Endothelial cell of umbilical vein (primary cell): ENCODE measurements around the gene MAGI3. TPM values are rescaled to one million over a fixed set of nuclear protein-coding genes. Genes with fewer than 3 reads are reported as not detected.

Experiments
- BruUV-seq: library from RNA; stranded (reverse); fragments of 400-500 nt; replicated peaks from 2 replicates; lab custom pipeline; 2021; lab: Mats Ljungman, UMichigan
- CTCF ChIA-PET: fragments of 300-600, 350-600 bp; sonication (Branson Sonifier 250); formaldehyde crosslinking; loops from one replicate; lab custom pipeline; 2021; ENCODE audit warnings: antibody characterized with exemption, inconsistent platforms; lab: Charles Lee
- POLR2A ChIA-PET: fragments of 300-600, 350-600 bp; sonication (Branson Sonifier 250); formaldehyde crosslinking; loops from one replicate; lab custom pipeline; 2021; ENCODE audit warnings: antibody characterized with exemption, inconsistent platforms; lab: Charles Lee
- DNase-seq: peaks from one replicate; pipeline ENCODE4 v3.0.0-alpha.2; 2011; ENCODE audit warnings: low read depth, low spot score
- FAIRE-seq: peaks from 2 replicates; lab custom pipeline; 2011; peaks lifted over from hg19 to GRCh38; lab: Jason Lieb, UNC
- H2AFZ ChIP-seq: 2 replicates; pipeline ENCODE4 v1.6.0; 2012; ENCODE audit warnings: low read depth, low read length, control low read depth, inconsistent platforms
- H3K27ac ChIP-seq: 2 replicates; pipeline ENCODE4 v1.5.1; 2011; ENCODE audit warnings: low read depth, mild to moderate bottlenecking, control low read depth, low read length, moderate library complexity; ENCODE audit not compliant: insufficient read depth
- H3K27me3 ChIP-seq, 2 experiments: 2 replicates each; pipeline versions ENCODE4 v1.6.0 to v1.6.1; 2011; ENCODE audit warnings: low read length in 2 of 2, mixed read lengths in 1 of 2; ENCODE audit not compliant: control insufficient read depth in 2 of 2, insufficient read depth in 2 of 2
- H3K36me3 ChIP-seq, 2 experiments: 2 replicates in 1 of 2; 3 replicates in 1 of 2; pipeline ENCODE4 v1.5.1; 2011; ENCODE audit warnings: low read length in 2 of 2, mild to moderate bottlenecking in 1 of 2, moderate library complexity in 1 of 2; ENCODE audit not compliant: control insufficient read depth in 2 of 2, insufficient read depth in 2 of 2; ENCODE audit errors: extremely low read depth in 1 of 2
- H3K4me1 ChIP-seq: 3 replicates; pipeline ENCODE4 v1.5.1; 2011; ENCODE audit warnings: mild to moderate bottlenecking, low read length; ENCODE audit not compliant: control insufficient read depth, insufficient read depth; ENCODE audit errors: extremely low read depth
- H3K4me2 ChIP-seq: 2 replicates; pipeline ENCODE4 v1.6.1; 2011; ENCODE audit warnings: low read length, control low read depth, mixed read lengths; ENCODE audit not compliant: insufficient read depth
- H3K4me3 ChIP-seq, 3 experiments: fragments of 200-600 bp in 1 of 3; sonication (generic), shearing (Covaris generic) in 1 of 3; replicated peaks in 1 of 3; 2 replicates each; pipeline ENCODE4 v1.5.1; 2011 to 2016; ENCODE audit warnings: control low read depth in 3 of 3, low read length in 3 of 3, mild to moderate bottlenecking in 2 of 3, inconsistent platforms in 1 of 3, low read depth in 1 of 3, moderate library complexity in 1 of 3; ENCODE audit not compliant: insufficient read depth in 1 of 3
- H3K79me2 ChIP-seq: 2 replicates; pipeline ENCODE4 v1.6.0; 2012; ENCODE audit warnings: low read length, inconsistent platforms; ENCODE audit not compliant: control insufficient read depth, insufficient read depth
- H3K9ac ChIP-seq: replicated peaks from 2 replicates; pipeline ENCODE3; 2011; ENCODE audit warnings: low read length, control low read depth; ENCODE audit not compliant: insufficient read depth; ENCODE audit errors: extremely low read depth
- H3K9me1 ChIP-seq: replicated peaks from 3 replicates; pipeline ENCODE4 v1.6.0; 2011; ENCODE audit warnings: mild to moderate bottlenecking, low read length; ENCODE audit not compliant: control insufficient read depth, insufficient read depth; ENCODE audit errors: extremely low read depth
- H3K9me3 ChIP-seq: replicated peaks from 2 replicates; pipeline ENCODE4 v1.5.1; 2012; ENCODE audit warnings: low read length, inconsistent platforms; ENCODE audit not compliant: control insufficient read depth, insufficient read depth
- H4K20me1 ChIP-seq: replicated peaks from 2 replicates; pipeline ENCODE3; 2011; ENCODE audit warnings: mild to moderate bottlenecking, low read length; ENCODE audit not compliant: control insufficient read depth, insufficient read depth; ENCODE audit errors: extremely low read depth
- EZH2 ChIP-seq: IDR thresholded peaks from 2 replicates; pipeline ENCODE4 v1.6.1; 2012; ENCODE audit warnings: borderline replicate concordance, low read depth, mild to moderate bottlenecking, moderate library complexity, low read length, inconsistent platforms; ENCODE audit not compliant: severe bottlenecking
- FOS ChIP-seq: IDR thresholded peaks from 2 replicates; pipeline ENCODE4 v1.6.1; 2011; ENCODE audit warnings: mild to moderate bottlenecking, low read length, moderate library complexity, borderline replicate concordance; ENCODE audit not compliant: insufficient read depth
- GATA2 ChIP-seq: IDR thresholded peaks from 2 replicates; pipeline ENCODE4 v1.7.0; 2011; ENCODE audit warnings: low read depth, mild to moderate bottlenecking, moderate library complexity, mixed read lengths, low read length; ENCODE audit not compliant: insufficient read length, insufficient read depth
- JUN ChIP-seq: IDR thresholded peaks from 2 replicates; pipeline ENCODE4 v1.6.1; 2011; ENCODE audit warnings: borderline replicate concordance, low read depth; ENCODE audit not compliant: insufficient read length, insufficient read depth
- MYC ChIP-seq: IDR thresholded peaks from one replicate; pipeline ENCODE4 v1.6.1; 2011; ENCODE audit warnings: mild to moderate bottlenecking, low read depth, low read length
- POLR2A ChIP-seq: IDR thresholded peaks from 2 replicates; pipeline ENCODE4 v1.6.1; 2012; ENCODE audit warnings: low read depth, mild to moderate bottlenecking, control low read depth, low read length
- POLR2AphosphoS5 ChIP-seq: IDR thresholded peaks from 2 replicates; pipeline ENCODE4 v1.6.1; 2012; ENCODE audit warnings: low read depth, mild to moderate bottlenecking, control low read depth, low read length, moderate library complexity; ENCODE audit not compliant: insufficient read depth
- dilution Hi-C: fragments of 300-500 bp; cut with MboI; formaldehyde crosslinking; loops from one replicate; pipeline ENCODE4 v1.15.0; 2019; ENCODE audit warnings: low sequenced_read_pairs; ENCODE audit not compliant: extremely low pct_ligation_motif_present
- intact Hi-C: fragments of 100-400 bp; cut with micrococcal nuclease; formaldehyde crosslinking; loops from one replicate; pipeline ENCODE4 v1.10.0; 2022
- polyA plus RNA-seq, 4 experiments: library from polyadenylated mRNA; depleted of rRNA in 3 of 4; stranded (reverse) in 3 of 4; unstranded in 1 of 4; fragments of >200 nt; gene quantifications; 2 replicates each; pipeline versions ENCODE4 v1.2.1 to v1.2.3, GENCODE V29; 2011 to 2012; ENCODE audit warnings: missing spikeins in 1 of 4
- total RNA-seq: library from RNA; stranded (reverse); gene quantifications from 2 replicates; pipeline ENCODE4 v1.2.3, GENCODE V29; 2021
- TF ChIP-seq, protein P1 (sequence below), 2 donors: IDR thresholded peaks; 1 replicate in 1 of 2; 2 replicates in 1 of 2; pipeline ENCODE4 v1.5.1; 2011; ENCODE audit warnings: low read length in 2 of 2, mild to moderate bottlenecking in 2 of 2, moderate library complexity in 2 of 2, control low read depth in 1 of 2, inconsistent platforms in 1 of 2, low read depth in 1 of 2; ENCODE audit not compliant: insufficient read depth in 1 of 2; ENCODE audit errors: extremely low read depth in 1 of 2
- TF ChIP-seq, protein P2 (sequence below): IDR thresholded peaks from 2 replicates; pipeline ENCODE4 v1.6.1; 2011; ENCODE audit not compliant: insufficient read depth, insufficient read length

Gene MAGI3
- total and polyA plus RNA-seq, 2 donors (not counting 3 experiments of a cell fraction or from before 2014, with no cell fraction given), result 2.8 to 16.1 TPM

DNA sequence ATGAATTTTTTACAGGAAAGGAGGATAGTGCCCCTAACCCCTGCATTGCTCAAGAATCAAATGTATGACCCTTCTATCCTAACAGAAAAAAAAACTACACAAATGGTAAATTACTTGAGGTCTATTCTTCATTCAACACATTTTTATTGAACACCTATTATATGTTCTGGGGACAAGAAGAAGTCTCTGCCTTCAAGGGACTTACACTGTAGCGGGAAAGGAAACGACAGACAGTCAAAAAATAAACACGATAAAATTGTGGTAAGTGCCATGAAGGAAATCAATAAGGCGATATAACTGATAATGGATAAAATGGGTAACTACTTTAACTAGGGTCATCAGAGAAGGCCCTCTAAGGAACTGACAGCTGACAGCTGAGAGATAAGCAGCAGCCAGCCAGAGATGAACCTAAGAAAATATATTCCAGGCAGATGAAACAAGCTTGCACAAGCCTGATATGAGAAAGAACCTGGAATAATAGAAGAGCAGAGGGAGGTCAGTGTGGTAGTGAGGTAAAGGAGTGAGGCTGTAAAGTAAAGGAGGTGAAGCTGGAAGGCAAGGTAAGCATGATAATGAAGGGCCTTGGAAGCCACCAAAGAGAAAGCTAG, 302.6 kb downstream of the MAGI3 start:
- Histone ChIP-seq H4K20me1 (no peaks in the 10 kb centered on the region), H3K79me2 (no peaks in the 10 kb centered on the region), H3K9me1 (no peaks in the 10 kb centered on the region), H3K27ac (no peak overlapping the region), H3K4me2 (no peak overlapping the region), H3K9ac (no peak overlapping the region), H3K9me3 (peaks cover 3% of the 10 kb centered on the region), H3K4me3 (no peak overlapping the region), H2AFZ (no peak overlapping the region), H3K27me3 (no peaks in the 10 kb centered on the region), H3K36me3 (peaks cover 5 to 9% of the 10 kb centered on the region in 2 experiments), H3K4me1 (no peaks in the 10 kb centered on the region)
- DNase-seq (no peak), FAIRE-seq (no peak)
- intact Hi-C loops (no loop called here), dilution Hi-C loops (no loop called here)
- BruUV-seq, result no TSS peak
- ChIA-PET CTCF (no interaction called here), POLR2A (no interaction called here)
- TF ChIP-seq GATA2 (no peak), FOS (no peak), JUN (no peak), EZH2 (no peak), POLR2A (no peak), POLR2AphosphoS5 (no peak), MYC (no peak)
- TF ChIP-seq, protein P1, sequence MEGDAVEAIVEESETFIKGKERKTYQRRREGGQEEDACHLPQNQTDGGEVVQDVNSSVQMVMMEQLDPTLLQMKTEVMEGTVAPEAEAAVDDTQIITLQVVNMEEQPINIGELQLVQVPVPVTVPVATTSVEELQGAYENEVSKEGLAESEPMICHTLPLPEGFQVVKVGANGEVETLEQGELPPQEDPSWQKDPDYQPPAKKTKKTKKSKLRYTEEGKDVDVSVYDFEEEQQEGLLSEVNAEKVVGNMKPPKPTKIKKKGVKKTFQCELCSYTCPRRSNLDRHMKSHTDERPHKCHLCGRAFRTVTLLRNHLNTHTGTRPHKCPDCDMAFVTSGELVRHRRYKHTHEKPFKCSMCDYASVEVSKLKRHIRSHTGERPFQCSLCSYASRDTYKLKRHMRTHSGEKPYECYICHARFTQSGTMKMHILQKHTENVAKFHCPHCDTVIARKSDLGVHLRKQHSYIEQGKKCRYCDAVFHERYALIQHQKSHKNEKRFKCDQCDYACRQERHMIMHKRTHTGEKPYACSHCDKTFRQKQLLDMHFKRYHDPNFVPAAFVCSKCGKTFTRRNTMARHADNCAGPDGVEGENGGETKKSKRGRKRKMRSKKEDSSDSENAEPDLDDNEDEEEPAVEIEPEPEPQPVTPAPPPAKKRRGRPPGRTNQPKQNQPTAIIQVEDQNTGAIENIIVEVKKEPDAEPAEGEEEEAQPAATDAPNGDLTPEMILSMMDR (IDR thresholded peaks at IDR 0.05; ENCODE audit: extremely low read depth in 1 of 2, insufficient read depth in 1 of 2, low read depth in 1 of 2, low read length in 2 of 2), result no peak
- TF ChIP-seq, protein P2, sequence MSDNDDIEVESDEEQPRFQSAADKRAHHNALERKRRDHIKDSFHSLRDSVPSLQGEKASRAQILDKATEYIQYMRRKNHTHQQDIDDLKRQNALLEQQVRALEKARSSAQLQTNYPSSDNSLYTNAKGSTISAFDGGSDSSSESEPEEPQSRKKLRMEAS, result no peak
